WTC11 (cell line): ENCODE results near the gene COBL.

Experiments used
- CREB1 ChIP-seq: sonication (generic); formaldehyde crosslinking; IDR thresholded peaks from 2 replicates; pipeline ENCODE4 v1.8.0; 2023; ENCODE audit warnings: mild to moderate bottlenecking, missing genetic modification reagents
- CTCF ChIP-seq: fragments of 200-600 bp; IDR thresholded peaks from 2 replicates; pipeline ENCODE4 v1.8.0; 2022; ENCODE audit warnings: antibody characterized with exemption
- MAX ChIP-seq: sonication (generic); formaldehyde crosslinking; IDR thresholded peaks from 2 replicates; pipeline ENCODE4 v1.8.0; 2022; ENCODE audit warnings: mild to moderate bottlenecking, missing genetic modification reagents
- MXD4 ChIP-seq: fragments of 250-450 bp; sonication (Bioruptor Pico); IDR thresholded peaks from 2 replicates; pipeline ENCODE4 v1.8.0; 2021; ENCODE audit warnings: mild to moderate bottlenecking, moderate library complexity, borderline replicate concordance
- MYBL2 ChIP-seq: sonication (generic); formaldehyde crosslinking; IDR thresholded peaks from 2 replicates; pipeline ENCODE4 v1.8.1; 2023; ENCODE audit warnings: mild to moderate bottlenecking, moderate library complexity, missing genetic modification reagents

- no peak for TF ChIP-seq MAX (CRISPR knock-in tag)
- no peak for TF ChIP-seq CTCF
- no peak for TF ChIP-seq MXD4 (CRISPR knock-in tag)
- TF ChIP-seq MYBL2 (CRISPR knock-in tag) = no peak
- no peak for TF ChIP-seq CREB1 (CRISPR knock-in tag)
Measured at GRCh38 chr7:51267169-51267568, 49.4 kb downstream of the COBL start.
